ENCODE measurements around the gene SORD.
"Not testable (repeated sequence)": the region's sequence is repeated elsewhere in the genome, so short reads cannot be mapped to it uniquely, and the experiment has no call there.

Gene SORD

DNA sequence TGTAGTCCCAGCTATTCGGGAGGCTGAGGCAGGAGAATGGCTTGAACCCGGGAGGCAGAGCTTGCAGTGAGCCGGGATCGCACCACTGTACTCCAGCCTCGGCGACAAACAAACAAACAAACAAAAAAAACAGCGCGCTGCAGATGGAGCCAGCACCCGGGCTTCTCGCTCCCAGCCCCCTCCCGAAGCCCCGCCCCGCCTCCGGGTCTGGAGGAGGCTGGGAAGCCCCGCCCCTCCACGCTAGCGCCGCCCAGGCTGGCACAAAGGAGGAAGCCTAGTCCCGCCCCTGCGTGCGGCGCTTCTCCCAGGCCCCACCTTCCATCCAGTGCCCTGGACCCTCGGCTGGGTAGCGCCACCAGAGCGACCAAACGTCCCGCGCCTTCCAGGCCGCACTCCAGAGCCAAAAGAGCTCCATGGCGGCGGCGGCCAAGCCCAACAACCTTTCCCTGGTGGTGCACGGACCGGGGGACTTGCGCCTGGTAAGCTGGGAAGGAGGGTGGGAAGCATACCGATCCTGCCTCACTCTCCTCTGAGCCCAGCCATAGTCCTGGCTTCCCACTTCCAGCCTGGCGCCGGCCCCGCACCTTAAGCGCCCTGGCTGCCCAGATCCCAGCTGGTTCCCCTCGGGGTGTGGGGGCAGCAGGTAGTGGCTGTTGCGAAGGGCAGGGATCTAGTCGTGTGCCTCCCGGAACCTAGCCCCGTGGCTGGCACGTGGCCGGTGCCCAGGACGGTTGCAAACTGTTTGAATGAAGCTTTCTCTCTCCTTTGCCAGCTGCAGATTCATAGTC is at the start of gene SORD:
TSS of gene SORD (plus strand) at position 325 of the 788 bp plus-strand sequence. CDS start at position 414, 89 bp downstream.
- peak; percentile 89 to 90 for DNase-seq

DNA sequence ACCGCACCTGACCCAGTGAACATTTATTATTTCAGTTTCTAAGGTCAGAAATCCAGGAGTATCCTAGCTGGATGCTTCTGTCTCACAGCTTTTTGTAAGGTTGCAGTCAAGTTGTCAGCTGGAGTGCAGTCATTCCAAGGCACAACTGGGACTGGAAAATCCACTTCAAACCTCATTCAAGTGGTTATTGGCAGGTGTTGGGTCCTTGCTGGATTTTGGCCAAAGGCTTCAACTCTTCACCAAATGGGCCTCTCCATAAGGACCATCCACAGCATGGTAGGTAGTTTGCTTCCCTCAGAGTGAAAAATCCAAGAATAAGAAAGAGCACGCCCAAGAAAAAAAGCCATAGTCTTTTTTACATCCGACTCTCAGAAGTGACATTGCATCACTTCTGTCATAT is 46.8 kb upstream of the SORD start:
- not testable (repeated sequence) for DNase-seq

DNA sequence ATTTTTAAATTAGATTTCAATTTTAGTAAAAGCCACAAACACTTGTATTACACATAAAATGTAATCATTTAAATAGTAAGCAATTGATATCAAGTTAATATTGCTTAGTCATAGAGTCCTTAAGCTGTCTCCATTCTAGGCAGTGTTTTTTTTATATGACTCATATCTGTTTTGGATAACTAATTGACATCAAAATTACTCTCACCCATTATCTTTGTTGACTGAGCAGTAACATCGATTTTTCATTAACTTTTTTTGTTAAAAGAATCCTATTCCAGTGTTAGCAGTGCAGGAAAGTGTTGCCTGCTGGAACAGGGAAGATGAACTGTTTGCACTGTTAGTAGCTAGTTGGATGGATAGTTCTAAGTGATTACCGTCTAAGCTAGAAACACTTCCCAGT is 45.2 kb upstream of the SORD start:
- DNase-seq = not testable (repeated sequence)

DNA sequence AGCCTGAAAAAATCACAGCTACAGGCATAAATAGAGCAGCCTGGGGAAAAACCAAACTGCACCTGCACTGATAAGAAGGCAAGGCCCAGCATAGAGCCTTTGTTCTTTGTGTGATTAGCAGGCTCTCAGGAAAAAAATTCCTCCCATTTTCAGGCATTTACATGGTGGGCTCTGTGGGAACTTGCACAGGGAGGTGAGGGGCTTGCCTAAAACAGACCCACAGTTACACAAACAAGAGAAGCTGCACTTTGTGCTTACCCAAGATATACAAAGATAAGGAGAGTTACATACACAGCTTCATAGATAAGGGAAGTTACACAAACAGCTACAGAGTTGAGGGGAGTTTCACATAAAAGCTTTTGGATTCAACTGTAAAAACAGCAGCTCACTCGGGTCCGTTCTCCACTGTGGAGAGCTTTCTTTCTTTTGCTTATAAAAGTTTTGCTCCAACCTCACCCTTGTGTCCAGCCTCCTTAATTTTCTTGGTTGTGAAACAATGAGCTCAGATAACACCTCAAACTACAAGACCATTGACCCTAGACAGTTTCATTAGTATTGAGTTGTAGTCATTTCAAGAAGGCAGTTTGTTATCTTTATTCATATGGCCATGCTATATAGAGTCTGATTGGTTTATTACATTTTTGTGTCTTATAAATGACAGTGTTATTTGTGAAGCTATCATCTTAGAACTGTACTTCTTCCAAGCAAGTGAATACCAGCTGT is 43.2 kb upstream of the SORD start:
- not testable (repeated sequence) for DNase-seq

DNA sequence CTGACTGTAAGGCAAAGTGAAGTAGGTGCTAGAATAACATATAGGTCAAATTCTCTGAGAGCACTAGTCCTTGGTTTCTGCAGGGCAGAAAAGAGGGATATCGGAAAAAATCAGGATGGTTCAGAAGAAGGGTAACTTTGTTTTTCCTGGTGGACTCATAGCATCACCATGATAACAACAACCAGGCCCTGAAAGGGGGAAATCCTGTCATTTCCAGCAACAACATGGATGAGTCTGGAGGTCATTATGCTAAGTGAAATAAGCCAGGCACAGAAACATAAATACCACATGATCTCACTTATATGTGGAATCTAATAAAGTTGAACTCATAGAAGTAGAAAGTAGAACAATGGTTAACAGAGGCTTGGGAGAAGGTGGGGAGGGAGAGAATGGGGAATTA is 38.9 kb upstream of the SORD start:
- not testable (repeated sequence) for DNase-seq

DNA sequence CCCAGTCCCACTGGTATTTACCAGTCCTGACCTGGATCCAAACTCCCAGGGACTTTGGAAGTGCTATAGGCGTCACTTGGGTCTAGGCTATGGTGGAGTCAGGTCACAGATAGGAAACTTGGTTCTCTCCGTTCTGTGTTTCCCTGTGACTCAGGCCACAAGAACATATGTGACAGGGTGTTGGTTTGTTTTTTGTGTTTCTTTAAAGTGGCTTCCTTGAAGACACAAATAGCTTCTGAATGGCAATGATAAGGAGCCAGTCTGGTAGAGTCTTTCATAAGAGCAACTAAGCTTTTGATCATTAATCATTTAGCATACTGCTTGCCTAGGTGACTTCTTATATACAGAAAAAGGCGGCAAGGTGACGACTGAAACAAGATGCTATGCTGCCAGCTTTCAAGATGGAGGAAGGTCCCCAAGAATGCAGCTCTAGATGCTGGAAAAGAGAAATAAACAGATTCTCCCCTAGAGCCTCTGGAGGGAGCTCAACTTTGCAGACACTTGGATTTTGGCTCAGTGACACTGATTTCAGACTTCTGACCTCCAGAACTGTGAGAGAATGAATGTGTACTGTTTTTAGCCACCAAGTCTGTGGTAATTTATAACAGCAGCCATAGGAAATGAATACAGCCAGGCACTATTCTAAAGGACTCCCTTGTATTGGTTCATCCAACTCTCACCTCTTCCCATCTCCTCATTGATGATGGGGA is 36.5 kb upstream of the SORD start:
- DNase-seq = not testable (repeated sequence)

DNA sequence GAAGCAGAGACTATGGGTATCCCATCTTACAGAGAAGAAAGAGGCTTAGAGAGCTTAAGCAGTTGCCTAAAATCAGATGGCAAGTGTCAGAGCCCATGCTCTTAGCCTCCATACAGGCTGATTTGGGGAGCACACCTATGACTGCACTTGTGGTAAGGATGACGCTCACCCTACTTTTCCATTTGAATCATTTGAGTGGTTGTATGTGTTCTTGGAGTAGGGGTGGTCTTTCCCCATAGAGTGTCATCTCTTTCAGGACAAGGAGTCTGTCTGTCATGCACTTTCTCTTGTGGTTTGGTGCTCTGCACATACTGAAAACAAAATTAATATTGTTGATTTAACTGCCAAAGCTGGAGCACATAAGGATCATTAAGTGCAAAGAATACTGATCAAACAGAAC is 35.3 kb upstream of the SORD start:
- not testable (repeated sequence) for DNase-seq

DNA sequence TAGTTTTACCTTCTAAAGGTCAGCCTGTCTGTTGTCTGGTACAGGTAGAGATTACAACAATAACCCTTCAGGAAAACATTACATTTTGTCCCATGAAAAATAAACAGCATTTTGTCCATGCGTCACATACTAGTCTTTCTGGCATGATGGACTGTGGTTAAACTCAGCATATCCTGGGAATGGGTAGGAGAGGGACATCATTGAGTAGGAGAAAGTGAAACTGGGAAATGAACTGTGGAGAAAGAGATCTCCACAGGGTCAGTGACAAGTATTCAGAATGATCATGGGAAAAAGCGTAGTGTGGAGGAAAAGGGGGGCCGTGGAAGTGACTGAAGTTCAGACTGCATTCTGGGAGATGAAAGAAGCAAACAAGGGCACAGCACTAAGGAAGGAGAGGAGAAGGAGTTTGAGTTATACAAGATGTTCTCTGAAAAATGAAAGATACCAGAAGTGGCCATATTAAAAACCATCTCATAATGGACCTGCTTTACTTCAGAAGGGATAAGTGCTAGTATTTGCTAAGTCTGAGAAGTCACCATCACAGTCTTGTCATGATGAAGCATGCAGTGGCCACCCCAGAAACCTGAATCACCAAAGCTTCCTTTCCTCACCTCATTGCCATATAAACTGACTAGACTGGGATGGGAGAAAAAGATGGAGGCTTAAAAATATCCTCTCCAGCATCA is 34.7 kb upstream of the SORD start:
- DNase-seq = not testable (repeated sequence)

DNA sequence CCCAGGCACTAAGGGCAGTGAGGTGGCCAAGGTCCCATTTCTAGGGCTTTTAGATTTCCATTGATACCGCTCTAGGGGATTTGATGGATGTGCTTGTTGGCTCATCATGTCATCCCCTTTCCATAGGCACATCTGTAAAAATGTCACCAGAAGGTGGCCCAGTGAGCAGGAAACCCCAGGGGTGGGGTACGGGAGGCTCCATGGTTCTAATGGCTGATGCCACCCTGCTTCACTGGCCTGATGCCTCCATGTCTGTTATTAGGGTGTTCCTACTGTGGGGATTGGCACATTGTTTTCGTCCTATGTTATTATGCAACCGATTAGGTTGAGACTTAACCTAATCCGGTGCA is 34.1 kb upstream of the SORD start:
- DNase-seq = not testable (repeated sequence)

DNA sequence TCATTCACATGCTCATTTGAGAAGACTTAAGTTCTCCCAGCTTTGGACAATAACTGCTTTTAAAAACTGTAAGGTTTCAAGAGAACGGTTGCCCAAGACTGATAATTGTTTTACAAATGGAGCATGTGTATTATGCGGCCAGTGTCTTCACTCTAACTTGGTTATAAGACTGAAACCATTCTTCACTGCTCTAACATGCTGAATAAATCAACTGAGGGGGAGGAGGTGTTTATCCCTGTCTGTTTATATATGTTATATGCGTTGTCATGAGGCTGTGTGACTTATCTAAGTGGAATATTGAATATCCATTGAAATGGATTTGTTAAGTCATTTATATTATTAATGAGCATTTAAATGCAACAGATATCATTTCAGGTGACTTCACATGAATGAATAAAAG is 25.4 kb upstream of the SORD start:
- DNase-seq = not testable (repeated sequence)

DNA sequence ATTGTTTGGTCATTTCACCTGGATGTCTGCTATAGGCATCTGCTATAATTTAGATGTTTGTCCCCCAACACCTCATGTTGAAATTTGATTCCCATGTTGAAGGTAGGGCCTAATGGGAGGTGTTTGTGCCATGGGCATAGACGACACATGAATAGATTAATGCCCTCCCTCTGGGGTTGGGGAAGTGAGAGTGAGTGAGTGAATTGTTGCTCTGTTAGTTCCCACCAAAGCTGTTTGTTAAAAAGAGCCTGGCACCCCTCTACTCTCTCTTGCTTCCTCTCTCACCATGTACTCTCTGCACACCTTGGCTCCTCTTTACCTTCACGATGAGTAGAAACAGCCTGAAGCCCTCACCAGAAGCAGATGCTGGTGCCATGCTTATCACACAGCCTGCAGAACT is 23.9 kb upstream of the SORD start:
- DNase-seq = no peak

DNA sequence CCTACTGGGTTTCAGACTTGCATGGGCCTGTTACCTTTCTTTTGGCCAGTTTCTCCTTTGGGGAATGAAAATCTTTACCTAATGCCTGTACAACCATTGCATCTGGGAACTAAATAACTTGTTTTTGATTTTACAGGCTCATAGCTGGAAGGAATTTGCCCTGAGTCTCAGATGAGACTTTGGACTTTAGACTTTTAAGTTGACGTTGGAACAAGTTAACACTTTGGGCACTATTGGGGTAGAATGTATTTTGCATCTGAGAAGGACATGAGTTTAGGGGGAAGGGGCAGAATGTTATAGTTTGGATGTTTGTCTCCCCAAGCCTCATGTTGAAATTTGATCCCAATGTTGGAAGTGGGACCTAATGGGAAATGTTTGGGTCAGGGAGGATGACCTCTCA is 21.8 kb upstream of the SORD start:
- DNase-seq = not testable (repeated sequence)

DNA sequence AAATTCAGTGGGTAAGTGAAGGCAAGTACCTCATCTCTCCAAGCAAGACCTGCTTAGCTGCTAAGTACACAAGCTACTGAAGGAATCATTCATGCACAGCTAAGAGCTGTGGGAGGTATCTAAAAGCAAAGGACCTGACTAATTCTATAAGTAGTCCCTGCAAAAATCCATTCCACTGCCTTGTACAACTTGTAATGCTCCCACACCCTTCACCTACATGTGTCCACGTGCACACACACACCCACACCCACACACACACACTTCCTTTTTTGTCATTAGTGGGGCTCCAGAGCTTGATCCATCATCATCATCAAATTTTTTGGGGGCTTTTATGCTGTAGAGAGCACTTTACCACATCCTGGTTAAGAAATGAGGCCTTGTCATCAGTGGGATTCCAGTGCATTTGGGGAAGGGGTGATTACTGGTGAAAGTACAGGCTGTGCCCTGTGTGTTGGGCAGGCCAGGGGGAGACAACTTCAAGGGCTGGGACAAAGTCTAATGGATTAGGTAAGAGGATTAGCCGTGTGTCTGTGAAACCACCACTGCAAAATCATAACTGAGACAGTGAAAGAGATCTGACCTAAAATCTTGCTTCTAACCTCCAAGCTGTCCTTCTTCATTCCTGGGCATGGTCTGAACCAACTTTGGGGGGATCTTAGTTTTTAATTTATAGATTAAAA is 19.1 kb upstream of the SORD start:
- not testable (repeated sequence) for DNase-seq

DNA sequence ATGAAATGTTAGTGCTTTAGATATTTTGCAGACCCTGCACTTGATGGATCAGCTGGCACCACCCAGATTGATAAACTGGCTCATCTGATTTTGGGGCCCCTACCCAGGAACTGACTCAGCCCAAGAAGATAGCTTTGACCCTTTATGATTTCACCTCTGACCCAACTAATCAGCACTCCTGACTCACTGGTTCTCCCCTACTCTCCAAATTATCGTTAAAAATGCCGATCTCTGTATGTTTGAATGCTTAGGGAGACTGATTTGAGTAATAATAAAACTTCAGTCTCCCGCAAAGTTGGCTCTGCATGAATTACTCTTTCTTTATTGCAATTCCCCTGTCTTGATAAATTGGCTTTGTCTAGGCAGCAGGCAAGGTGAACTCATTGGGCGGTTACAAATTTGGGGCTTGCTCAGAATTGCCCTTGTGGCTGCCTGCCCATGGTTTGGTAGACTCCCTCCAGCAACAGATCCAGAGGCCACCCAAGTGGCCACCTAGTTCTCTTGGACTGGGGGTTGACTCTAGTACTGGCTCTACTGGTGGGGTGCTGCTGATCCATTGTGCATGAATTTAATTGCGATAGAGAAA is 18.3 kb upstream of the SORD start:
- DNase-seq = not testable (repeated sequence)

DNA sequence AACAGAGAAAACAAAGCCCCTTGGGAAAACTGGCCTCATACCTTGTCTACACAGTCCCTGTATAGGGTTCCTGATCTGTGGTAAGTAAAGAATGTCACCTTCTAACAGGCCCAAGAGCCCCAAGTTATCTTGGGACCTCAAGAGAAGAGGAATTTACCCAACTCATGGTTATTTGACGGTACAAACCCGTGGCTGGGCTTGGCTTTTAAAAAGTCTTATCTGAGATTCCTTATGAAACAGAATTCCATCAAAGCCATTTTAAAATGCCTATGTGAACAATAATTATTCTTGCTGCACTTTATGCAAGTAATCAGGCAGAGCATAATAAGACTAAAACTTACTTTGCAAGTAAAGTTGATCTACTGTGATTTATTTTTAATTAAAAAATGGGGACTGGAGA is 13.9 kb upstream of the SORD start:
- DNase-seq = no peak

DNA sequence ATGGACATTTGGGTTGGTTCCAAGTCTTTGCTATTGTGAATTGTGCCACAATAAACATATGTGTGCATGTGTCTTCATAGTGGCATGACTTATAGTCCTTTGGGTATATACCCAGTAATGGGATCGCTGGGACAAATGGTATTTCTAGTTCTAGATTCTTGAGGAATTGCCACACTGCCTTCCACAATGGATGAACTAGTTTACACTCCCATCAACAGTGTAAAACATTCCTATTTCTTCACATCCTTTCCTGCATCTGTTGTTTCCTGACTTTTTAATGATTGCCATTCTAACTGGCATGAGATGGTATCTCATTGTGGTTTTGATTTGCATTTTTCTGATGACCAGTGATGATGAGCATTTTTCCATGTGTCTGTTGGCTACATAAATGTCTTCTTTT is 7.9 kb upstream of the SORD start:
- not testable (repeated sequence) for DNase-seq

DNA sequence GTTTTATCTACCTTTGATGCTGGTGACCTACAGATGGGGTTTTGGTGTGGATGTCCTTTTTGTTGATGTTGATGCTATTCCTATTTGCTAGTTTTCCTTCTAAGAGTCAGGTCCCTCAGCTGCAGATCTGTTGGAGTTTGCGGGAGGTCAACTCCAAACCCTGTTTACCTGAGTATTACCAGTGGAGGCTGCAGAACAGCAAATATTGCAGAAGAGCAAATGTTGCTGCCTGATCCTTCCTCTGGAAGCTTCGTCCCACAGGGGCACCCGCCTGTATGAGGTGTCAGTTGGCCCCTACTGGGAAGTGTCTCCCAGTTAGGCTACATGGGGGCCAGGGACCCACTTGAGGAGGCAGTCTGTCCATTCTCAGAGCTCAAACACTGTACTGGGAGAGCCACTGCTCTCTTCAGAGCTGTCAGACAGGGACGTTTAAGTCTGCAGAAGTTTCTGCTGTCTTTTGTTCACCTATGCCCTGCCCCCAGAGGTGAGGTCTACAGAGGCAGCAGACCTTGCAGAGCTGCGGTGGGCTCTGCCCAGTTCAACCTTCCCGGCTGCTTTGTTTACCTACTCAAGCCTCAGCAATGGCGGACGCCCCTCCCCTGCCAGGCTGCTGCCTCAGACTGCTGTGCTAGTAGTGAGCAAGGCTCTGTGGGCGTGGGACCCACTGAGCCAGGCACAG is 2.6 kb upstream of the SORD start:
- DNase-seq = not testable (repeated sequence)

DNA sequence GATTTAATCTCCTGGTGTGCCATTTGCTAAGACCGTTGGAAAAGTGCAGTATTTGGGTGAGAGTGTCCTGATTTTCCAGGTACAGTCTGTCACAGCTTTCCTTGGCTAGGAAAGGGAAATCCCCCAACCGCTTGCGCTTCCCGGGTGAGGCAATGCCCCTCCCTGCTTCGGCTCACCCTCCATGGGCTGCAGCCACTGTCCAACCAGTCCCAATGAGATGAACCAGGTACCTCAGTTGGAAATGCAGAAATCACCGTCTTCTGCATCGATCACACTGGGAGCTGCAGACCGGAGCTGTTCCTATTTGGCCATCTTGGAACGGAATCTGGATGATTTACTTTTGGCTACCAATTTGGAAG is 2.1 kb upstream of the SORD start:
- DNase-seq = not testable (repeated sequence)

DNA sequence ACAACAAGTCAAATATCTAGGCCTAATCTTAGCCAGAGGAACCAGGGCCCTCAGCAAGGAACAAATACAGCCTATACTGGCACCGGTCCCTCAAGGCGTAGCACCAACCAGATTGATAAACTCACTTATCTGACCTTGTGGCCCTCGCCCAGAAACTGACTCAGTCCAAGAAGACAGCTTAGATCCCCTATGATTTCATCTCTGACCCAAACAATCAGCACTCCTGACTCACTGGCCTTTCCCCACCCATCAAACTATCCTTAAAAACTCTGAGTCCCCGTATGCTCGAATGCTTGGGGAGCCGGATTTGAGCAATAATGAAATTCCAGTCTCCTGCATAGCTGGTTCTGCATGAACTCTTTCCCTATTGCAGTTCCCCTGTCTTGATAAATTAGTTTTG is 1.6 kb upstream of the SORD start:
- no peak for DNase-seq

DNA sequence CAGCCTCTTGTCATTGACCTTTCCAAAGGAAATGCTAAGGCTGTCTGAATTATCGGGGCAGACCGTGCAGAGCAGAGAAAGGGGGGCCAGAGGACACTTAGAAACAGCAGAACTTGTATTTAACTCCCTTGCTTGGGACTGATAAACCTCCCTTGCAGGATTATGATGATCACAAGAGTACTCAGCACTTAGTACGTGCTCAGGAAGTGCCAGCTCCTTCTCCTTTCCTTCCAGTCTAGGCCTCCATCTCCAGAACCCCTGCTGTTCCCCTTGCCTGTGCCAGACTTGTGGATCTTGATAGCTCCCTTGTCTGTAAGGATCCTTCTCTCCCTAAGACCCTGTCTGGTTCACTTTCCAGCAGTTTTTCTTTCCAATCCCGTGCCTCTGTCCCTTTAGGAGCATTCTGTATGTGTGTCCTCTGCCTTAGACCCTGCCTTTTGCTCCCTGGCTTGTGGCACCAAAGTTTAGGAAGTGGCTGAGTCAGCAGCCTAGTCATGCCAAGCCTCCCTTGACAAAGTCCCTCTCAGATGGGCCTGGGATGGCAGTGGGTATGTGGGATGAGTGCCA is 747 bp downstream of the SORD start:
- DNase-seq = no peak

DNA sequence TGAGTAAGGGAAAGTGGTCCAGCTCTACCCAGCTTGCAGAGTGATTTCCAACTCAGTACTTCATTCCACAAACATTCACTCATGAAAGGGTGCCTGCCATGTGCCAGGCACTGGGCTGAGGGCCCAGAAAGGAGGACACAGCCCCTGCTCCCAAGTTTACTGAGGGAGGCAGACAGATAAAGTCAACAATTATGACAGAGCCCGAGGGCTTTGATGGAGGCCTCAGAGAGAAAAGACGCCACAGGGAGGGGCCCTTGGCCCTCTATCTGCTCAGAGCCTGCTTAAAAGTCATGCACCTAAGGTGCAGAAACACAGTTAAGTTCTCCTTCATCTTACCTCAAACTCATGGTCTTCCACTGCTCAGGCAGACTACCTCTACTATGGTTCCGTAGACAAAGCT is 1.7 kb downstream of the SORD start:
- not testable (repeated sequence) for DNase-seq
